Effector memory CD4-positive, alpha-beta T cell (primary cell): ENCODE measurements around the gene DNM3.

Experiments used
- DNase-seq, 3 donors: peaks; one replicate each; pipeline ENCODE4 v3.0.0-alpha.2; 2020
- H3K27ac ChIP-seq: 2 replicates; pipeline ENCODE4 v1.7.0; 2013; ENCODE audit warnings: mild to moderate bottlenecking, low read length, moderate library complexity; ENCODE audit not compliant: insufficient read depth, poor library complexity, severe bottlenecking
- H3K27me3 ChIP-seq: replicated peaks from 2 replicates; pipeline ENCODE4 v1.7.0; 2013; ENCODE audit warnings: mild to moderate bottlenecking, low read length; ENCODE audit not compliant: insufficient read depth, control insufficient read depth, poor library complexity, severe bottlenecking
- H3K36me3 ChIP-seq: 2 replicates; pipeline ENCODE4 v1.7.0; 2013; ENCODE audit warnings: mild to moderate bottlenecking, low read length, moderate library complexity; ENCODE audit not compliant: control insufficient read depth, insufficient read depth
- H3K4me1 ChIP-seq: 2 replicates; pipeline ENCODE4 v1.7.0; 2013; ENCODE audit warnings: low read length, mild to moderate bottlenecking; ENCODE audit not compliant: control insufficient read depth, insufficient read depth, poor library complexity, severe bottlenecking
- H3K4me3 ChIP-seq: 2 replicates; pipeline ENCODE4 v1.7.0; 2013; ENCODE audit warnings: low read length, low read depth, mild to moderate bottlenecking; ENCODE audit not compliant: insufficient read depth, poor library complexity, severe bottlenecking
- H3K9me3 ChIP-seq: 2 replicates; pipeline ENCODE4 v1.7.0; 2013; ENCODE audit warnings: mild to moderate bottlenecking, low read length, moderate library complexity; ENCODE audit not compliant: control insufficient read depth

The DNM3 gene

DNA sequence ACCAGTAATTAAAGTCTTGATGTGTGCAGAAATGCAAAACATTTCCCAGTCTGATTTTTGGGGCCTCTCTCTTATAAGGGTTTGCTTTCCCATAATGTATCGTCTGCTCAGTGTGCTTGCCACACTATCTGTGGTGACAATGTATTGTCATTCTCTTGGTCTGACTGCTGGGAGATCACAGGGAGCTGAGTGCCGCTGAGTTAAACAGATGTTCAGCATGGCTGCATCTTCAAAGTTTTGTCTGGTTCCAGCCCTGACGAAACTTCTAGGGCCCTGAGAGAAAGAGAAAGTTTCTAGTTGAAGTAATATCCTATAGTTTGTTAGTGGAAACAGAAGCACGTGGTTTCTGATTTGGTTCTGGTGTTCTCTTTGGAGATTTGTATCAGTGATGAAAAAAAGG lies 42.6 kb downstream of the DNM3 start:
- H3K4me3 ChIP-seq = no peak overlapping the region
- no peaks in the 10 kb centered on the region for H3K27me3 ChIP-seq
- no peaks in the 10 kb centered on the region for H3K4me1 ChIP-seq
- H3K9me3 ChIP-seq = no peaks in the 10 kb centered on the region
- no peak overlapping the region for H3K27ac ChIP-seq
- no peak for DNase-seq
- no peaks in the 10 kb centered on the region for H3K36me3 ChIP-seq

DNA sequence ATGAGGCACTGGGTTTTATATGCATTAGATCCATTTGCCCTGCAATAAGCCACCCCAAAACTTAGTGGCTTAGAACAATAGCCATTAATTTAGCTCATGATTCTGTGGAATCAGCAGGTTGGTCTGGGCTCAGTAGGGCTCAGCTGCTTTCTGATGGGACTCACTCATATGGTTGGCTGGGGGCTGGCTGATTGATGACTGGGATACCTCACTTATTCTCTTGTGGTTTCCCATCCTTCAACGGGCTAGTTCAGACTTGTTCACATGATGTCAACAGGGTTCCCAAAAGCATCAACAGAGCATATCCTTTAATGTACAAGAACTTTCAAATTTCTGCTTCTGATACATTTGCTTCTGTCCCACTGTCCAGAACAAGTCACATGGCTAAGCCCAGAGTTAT lies 43.2 kb downstream of the DNM3 start:
- no peak overlapping the region for H3K27ac ChIP-seq
- H3K27me3 ChIP-seq = no peaks in the 10 kb centered on the region
- no peaks in the 10 kb centered on the region for H3K4me1 ChIP-seq
- H3K36me3 ChIP-seq = no peaks in the 10 kb centered on the region
- no peak for DNase-seq
- no peaks in the 10 kb centered on the region for H3K9me3 ChIP-seq
- no peak overlapping the region for H3K4me3 ChIP-seq

DNA sequence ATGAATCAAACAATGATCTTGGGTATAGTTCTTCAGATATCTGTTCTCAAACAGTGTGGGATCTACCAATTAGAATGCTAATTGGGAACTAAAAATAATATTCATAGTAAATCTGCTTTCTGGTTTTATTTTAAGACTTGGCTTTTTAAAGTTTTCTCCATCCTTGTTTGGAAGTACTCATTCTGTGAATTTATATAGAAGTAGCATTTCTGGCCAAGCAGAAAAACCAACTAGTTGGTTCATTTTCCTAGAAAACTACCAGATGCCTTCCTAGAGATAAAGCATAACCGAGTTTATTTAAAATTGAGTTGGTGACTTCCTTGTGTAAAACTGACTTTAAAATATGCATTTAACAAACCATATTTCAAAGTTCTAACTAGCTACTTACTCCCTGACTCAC lies 48.8 kb downstream of the DNM3 start:
- Histone ChIP-seq H3K27me3 (no peaks in the 10 kb centered on the region), H3K4me1 (no peaks in the 10 kb centered on the region), H3K4me3 (no peak overlapping the region), H3K27ac (no peak overlapping the region), H3K36me3 (no peaks in the 10 kb centered on the region), H3K9me3 (no peaks in the 10 kb centered on the region)
- DNase-seq = no peak

DNA sequence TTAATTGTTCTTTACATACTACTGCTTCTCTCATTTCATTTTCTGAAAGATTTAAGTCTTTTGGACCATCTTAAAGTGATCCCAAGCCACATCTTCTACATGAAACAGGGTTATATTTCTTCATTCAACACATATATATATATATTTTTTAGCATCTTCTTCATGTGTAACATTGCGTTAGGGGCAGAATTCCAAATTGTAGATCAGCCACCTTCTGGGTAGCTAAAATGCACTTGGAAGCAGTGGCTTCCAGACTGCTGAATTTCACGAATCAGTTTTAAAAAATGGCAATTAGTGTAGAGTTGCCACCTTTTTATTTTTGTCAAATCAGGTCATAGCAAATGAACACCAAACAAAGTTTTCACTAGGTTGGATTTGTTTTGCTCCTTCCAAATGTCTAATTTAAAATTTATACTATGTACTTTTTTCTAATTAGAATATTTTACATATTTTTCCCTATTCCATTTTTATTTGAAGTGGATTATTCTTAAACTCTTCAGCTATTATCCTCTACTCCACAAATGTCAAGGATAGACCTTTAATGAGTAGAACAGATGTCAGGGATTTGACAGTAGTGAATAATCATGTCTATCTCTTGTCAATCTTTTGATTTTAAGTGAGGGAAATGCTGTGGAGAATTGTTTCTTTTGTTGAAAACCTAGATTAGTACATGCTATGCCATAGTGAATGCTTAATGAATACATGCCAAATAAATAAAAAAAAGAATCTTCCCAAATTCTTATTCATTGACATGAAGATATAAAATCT lies 55.8 kb downstream of the DNM3 start:
- Histone ChIP-seq H3K4me1 (no peaks in the 10 kb centered on the region), H3K27ac (no peak overlapping the region), H3K9me3 (no peaks in the 10 kb centered on the region), H3K27me3 (no peaks in the 10 kb centered on the region), H3K36me3 (no peaks in the 10 kb centered on the region), H3K4me3 (no peak overlapping the region)
- no peak for DNase-seq

DNA sequence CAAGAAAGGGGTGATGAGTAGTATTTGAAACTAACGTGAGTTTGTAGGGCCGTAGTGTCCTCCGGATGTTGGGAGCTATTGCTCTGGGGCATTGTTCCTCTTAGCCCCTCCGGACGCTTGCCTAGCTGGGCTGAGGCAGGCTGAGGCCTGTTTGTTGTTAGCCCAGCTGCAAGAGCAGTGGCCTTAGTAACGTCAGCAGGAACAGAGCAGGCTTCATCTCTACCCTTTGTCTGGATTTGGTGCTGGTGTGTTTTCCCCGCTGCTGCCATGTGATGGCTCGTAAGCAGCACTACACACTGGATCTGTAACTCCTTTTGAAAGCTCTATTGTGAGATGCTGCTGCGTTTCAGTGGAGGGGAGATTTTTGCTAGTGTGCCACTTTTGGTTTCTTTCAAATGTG lies 57.6 kb downstream of the DNM3 start:
- Histone ChIP-seq H3K27me3 (no peaks in the 10 kb centered on the region), H3K27ac (no peak overlapping the region), H3K36me3 (no peaks in the 10 kb centered on the region), H3K4me3 (no peak overlapping the region), H3K4me1 (no peaks in the 10 kb centered on the region), H3K9me3 (no peaks in the 10 kb centered on the region)
- DNase-seq = no peak

DNA sequence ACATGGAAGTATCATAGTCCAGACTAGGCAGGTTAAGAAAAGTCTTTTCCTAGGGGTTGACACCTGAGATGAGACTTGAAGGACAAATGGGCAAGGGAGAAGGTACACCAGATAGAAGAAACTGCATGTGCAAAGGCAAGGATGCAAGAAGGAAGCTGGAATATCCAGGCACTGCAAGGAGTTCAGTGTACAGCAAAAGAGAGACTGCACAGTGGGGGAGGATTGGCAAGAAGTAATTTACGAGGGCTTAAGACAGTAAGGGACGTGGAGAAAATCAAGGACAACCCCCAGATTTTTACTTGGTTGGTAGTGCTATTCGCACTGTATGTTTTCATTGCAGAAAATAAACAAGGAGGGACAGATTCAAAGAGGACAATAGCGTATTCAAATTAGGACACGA lies 58.5 kb downstream of the DNM3 start:
- Histone ChIP-seq H3K36me3 (no peaks in the 10 kb centered on the region), H3K4me1 (no peaks in the 10 kb centered on the region), H3K27me3 (no peaks in the 10 kb centered on the region), H3K9me3 (no peaks in the 10 kb centered on the region), H3K4me3 (no peak overlapping the region), H3K27ac (no peak overlapping the region)
- DNase-seq = no peak

DNA sequence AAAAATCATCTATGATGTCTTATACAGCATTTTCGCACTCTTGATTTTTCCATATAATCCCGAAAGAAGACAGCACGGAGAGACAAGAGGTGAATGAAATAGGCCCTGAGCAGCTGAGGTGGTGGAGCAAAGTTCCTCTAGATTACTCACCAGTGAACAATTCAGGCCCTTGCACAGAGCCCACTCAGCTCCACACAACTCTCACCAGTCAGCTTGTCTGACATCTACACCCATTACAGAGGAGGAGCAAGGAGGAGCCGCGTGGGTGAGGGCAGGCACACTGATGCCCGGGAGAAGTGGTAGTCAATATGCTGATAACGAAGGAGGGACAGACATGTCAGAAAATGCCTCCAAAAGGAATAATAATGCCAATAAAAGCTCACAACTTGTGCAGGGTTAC lies 59.9 kb downstream of the DNM3 start:
- Histone ChIP-seq H3K36me3 (no peaks in the 10 kb centered on the region), H3K4me3 (no peak overlapping the region), H3K4me1 (no peaks in the 10 kb centered on the region), H3K9me3 (no peaks in the 10 kb centered on the region), H3K27me3 (no peaks in the 10 kb centered on the region), H3K27ac (no peak overlapping the region)
- DNase-seq = no peak

DNA sequence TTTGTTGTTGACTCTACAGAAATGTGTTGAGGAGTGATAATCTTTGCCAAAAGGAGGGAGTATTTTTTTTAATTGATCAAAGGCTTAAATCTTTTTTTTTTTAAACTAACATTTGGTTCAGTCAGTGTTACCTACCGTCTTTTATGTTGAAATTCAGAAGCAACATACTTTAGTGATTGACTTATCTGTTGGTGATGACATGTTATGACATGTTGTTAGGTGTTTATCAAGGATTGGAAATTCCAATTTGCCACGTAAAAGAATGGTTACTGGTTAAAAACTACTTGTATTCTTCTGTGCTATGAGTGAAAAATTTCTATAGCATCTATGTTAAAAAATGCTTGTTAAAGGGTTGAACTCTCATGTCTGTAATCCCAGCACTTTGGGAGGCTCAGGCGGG lies 61.2 kb downstream of the DNM3 start:
- Histone ChIP-seq H3K4me1 (no peaks in the 10 kb centered on the region), H3K27me3 (no peaks in the 10 kb centered on the region), H3K36me3 (no peaks in the 10 kb centered on the region), H3K27ac (no peak overlapping the region), H3K4me3 (no peak overlapping the region), H3K9me3 (no peaks in the 10 kb centered on the region)
- DNase-seq = no peak

DNA sequence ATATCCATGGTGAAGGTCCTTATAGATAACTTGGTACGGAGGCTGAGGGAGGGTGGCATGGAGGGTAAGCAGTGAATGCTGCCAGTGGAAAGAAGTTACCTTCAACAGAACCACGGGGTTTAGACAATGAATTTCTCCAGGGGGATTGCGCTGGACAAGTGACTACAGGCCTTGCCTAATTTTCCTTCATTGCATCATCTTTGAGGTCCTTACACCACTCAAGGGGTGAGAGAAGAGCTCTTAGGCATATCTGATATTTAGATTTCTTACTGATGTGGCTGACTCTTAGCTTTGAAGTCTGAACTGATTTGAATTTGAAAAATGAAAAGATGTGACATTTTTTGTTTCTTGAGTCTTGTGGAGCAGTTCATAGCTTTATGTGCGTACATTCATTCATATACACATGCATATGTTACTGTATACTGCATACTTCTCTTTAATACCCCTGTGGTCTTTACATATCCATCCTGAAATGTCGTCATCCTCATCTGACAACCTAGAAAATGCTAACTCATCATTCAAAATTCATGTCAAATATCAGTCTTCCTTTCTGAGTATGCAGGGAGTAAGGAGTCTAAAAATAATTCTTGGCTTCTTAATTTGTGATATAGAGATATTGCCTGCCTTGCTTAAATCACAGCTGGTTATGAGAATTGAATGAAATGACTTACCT lies 63.6 kb downstream of the DNM3 start:
- Histone ChIP-seq H3K4me1 (no peaks in the 10 kb centered on the region), H3K36me3 (no peaks in the 10 kb centered on the region), H3K27ac (no peak overlapping the region), H3K27me3 (no peaks in the 10 kb centered on the region), H3K4me3 (no peak overlapping the region), H3K9me3 (no peaks in the 10 kb centered on the region)
- DNase-seq = no peak

DNA sequence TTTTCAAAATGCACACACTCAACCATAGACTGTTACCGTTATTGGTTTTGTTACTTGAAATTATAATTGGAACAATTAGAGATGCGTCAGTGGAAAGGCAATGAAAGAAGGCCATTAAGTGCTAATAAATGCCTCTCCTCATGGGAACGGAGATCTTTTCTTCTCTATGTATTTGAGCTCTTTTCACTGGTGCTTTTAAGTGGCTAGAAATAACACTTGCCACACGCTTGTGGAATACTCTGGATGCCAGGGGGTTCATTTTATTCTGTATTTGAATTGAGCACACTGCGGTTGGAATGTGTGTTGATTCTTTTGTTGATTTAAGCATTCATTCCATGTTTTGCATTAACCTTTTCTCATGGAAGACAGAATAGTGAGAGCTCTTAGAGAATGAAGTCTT lies 68.4 kb downstream of the DNM3 start:
- DNase-seq = no peak

More for the DNA sequence above, 68.4 kb downstream of the DNM3 start:
- H3K9me3 ChIP-seq = no peaks in the 10 kb centered on the region
- H3K4me3 ChIP-seq = no peak overlapping the region
- H3K4me1 ChIP-seq = no peaks in the 10 kb centered on the region
- no peak overlapping the region for H3K27ac ChIP-seq
- no peaks in the 10 kb centered on the region for H3K27me3 ChIP-seq
- H3K36me3 ChIP-seq = no peaks in the 10 kb centered on the region
